Sigmoid colon (tissue), 7 donors: Measurements from ENCODE around the gene YLPM1. TPM values are rescaled to one million over a fixed set of nuclear protein-coding genes. Genes with fewer than 3 reads are reported as not detected.

ENCODE experiments used
- DNase-seq: peaks from one replicate; pipeline ENCODE4 v3.0.0-alpha.2; 2019
- H3K27ac ChIP-seq, 4 donors: fragments of 200-600 bp; sonication (generic); one replicate each; pipeline ENCODE4 v1.5.1; 2016 to 2019; ENCODE audit warnings: mild to moderate bottlenecking in 1 of 4
- H3K27me3 ChIP-seq, 3 donors: fragments of 200-600 bp; sonication (generic); one replicate each; pipeline ENCODE4 v1.5.1; 2019; ENCODE audit warnings: mild to moderate bottlenecking in 1 of 3
- H3K36me3 ChIP-seq, 4 donors: fragments of 200-600 bp; sonication (generic); one replicate each; pipeline ENCODE4 v1.5.1; 2016 to 2019
- H3K4me1 ChIP-seq, 4 donors: fragments of 200-600 bp; sonication (generic); one replicate each; pipeline ENCODE4 v1.5.1; 2017 to 2019
- H3K4me3 ChIP-seq, 4 donors: fragments of 200-600 bp; sonication (generic); one replicate each; pipeline ENCODE4 v1.5.1; 2017 to 2019; ENCODE audit warnings: mild to moderate bottlenecking in 2 of 4, moderate library complexity in 1 of 4
- H3K9me3 ChIP-seq, 4 donors: fragments of 200-600 bp in 3 of 4; sonication (generic) in 3 of 4; one replicate each; pipeline versions ENCODE4 v1.5.1 to v1.6.1; 2013 to 2019
- EP300 ChIP-seq, 4 donors: sonication (generic); formaldehyde crosslinking; IDR thresholded peaks; one replicate each; pipeline ENCODE4 v1.6.1; 2017; ENCODE audit warnings: antibody characterized with exemption in 4 of 4
- POLR2A ChIP-seq, 2 donors: fragments of 450-650 bp; IDR thresholded peaks; one replicate each; pipeline ENCODE4 v1.6.1; 2016; ENCODE audit warnings: antibody characterized with exemption in 2 of 2, mild to moderate bottlenecking in 2 of 2, moderate library complexity in 2 of 2
- POLR2AphosphoS5 ChIP-seq, 4 donors: sonication (generic); formaldehyde crosslinking; IDR thresholded peaks; one replicate each; pipeline ENCODE4 v1.6.1; 2017; ENCODE audit warnings: antibody characterized with exemption in 4 of 4
- WGBS, 2 donors: extraction: QIAGEN DNeasy Blood & Tissue Kit; methylation state at CpG; one replicate each; pipeline ENCODE4 v1.1.7; 2013; 5-methylcytosine and 5-hydroxymethylcytosine counted together
- intact Hi-C: fragments of 100-400 bp; cut with DNase I; formaldehyde crosslinking; loops from one replicate; pipeline ENCODE4 v1.15.1; 2023
- polyA plus RNA-seq, 3 donors: library from polyadenylated mRNA; stranded (reverse); fragments of 200-250 nt; gene quantifications; one replicate each; pipeline ENCODE4 v1.2.3, GENCODE V29; 2013
- total RNA-seq, 4 donors: library from RNA; depleted of rRNA; stranded (reverse); fragments of >200 nt; gene quantifications; one replicate each; pipeline ENCODE4 v1.1.0, GENCODE V29; 2016
- TF ChIP-seq, protein P1 (sequence below), 4 experiments: fragments of 450-650 bp in 3 of 4; fragments of 200-600 bp in 1 of 4; IDR thresholded peaks; one replicate each; pipeline ENCODE4 v1.5.1; 2016 to 2019; ENCODE audit warnings: antibody characterized with exemption in 4 of 4, mild to moderate bottlenecking in 3 of 4, moderate library complexity in 2 of 4
- donor health status: healthy with polysubstance abuse.
- donor health status: Bipolar disorder and iron deficiency.
- donor health status: healthy.

Gene YLPM1, protein sequence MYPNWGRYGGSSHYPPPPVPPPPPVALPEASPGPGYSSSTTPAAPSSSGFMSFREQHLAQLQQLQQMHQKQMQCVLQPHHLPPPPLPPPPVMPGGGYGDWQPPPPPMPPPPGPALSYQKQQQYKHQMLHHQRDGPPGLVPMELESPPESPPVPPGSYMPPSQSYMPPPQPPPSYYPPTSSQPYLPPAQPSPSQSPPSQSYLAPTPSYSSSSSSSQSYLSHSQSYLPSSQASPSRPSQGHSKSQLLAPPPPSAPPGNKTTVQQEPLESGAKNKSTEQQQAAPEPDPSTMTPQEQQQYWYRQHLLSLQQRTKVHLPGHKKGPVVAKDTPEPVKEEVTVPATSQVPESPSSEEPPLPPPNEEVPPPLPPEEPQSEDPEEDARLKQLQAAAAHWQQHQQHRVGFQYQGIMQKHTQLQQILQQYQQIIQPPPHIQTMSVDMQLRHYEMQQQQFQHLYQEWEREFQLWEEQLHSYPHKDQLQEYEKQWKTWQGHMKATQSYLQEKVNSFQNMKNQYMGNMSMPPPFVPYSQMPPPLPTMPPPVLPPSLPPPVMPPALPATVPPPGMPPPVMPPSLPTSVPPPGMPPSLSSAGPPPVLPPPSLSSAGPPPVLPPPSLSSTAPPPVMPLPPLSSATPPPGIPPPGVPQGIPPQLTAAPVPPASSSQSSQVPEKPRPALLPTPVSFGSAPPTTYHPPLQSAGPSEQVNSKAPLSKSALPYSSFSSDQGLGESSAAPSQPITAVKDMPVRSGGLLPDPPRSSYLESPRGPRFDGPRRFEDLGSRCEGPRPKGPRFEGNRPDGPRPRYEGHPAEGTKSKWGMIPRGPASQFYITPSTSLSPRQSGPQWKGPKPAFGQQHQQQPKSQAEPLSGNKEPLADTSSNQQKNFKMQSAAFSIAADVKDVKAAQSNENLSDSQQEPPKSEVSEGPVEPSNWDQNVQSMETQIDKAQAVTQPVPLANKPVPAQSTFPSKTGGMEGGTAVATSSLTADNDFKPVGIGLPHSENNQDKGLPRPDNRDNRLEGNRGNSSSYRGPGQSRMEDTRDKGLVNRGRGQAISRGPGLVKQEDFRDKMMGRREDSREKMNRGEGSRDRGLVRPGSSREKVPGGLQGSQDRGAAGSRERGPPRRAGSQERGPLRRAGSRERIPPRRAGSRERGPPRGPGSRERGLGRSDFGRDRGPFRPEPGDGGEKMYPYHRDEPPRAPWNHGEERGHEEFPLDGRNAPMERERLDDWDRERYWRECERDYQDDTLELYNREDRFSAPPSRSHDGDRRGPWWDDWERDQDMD (N-terminal part only)
- 10 to 100 TPM; 40.3 to 58.7 (median 40.6) TPM for total RNA-seq
- 10 to 100 TPM in 1 of 3 donors, 1 to 10 TPM in 2; 7.2 to 23.6 (median 7.2) TPM for polyA plus RNA-seq

GRCh38 chr14:74762917-74763802, at the start of gene YLPM1:
TSS of gene YLPM1 (plus strand) at chr14:74763316. CDS start at chr14:74763490, 174 bp downstream.
- TF ChIP-seq POLR2AphosphoS5 (IDR thresholded peaks at IDR 0.05) (peak; percentile 72 to 95 (median 88)), EP300 (IDR thresholded peaks at IDR 0.05) (no peak), POLR2A (IDR thresholded peaks at IDR 0.05) (peak; percentile 73 to 85)
- TF ChIP-seq, protein P1, sequence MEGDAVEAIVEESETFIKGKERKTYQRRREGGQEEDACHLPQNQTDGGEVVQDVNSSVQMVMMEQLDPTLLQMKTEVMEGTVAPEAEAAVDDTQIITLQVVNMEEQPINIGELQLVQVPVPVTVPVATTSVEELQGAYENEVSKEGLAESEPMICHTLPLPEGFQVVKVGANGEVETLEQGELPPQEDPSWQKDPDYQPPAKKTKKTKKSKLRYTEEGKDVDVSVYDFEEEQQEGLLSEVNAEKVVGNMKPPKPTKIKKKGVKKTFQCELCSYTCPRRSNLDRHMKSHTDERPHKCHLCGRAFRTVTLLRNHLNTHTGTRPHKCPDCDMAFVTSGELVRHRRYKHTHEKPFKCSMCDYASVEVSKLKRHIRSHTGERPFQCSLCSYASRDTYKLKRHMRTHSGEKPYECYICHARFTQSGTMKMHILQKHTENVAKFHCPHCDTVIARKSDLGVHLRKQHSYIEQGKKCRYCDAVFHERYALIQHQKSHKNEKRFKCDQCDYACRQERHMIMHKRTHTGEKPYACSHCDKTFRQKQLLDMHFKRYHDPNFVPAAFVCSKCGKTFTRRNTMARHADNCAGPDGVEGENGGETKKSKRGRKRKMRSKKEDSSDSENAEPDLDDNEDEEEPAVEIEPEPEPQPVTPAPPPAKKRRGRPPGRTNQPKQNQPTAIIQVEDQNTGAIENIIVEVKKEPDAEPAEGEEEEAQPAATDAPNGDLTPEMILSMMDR (IDR thresholded peaks at IDR 0.05): peak in 1 of 4 experiments; percentile 41
- peak within 1 kb of the TSS; percentile 77 to 98 (median 94) for H3K4me3 ChIP-seq
- no peaks in the 10 kb centered on the region for H3K27me3 ChIP-seq
- peak within 1 kb of the TSS; percentile 87 to 98 (median 90) for H3K27ac ChIP-seq
- no peaks in the 10 kb centered on the region for H3K9me3 ChIP-seq
- intact Hi-C loops: loop anchor here (5.0 kb wide), 1 partner anchor 51 kb away; the partner anchor contains the start of genes AREL1 and FCF1
- peaks cover 0 to 50% (median 46%) of the 10 kb centered on the region in 4 donors for H3K4me1 ChIP-seq
- H3K36me3 ChIP-seq: no peaks in the 10 kb centered on the region
- 0 to 1% methylated on average over 76 of the region's 76 CpGs for WGBS, 2 donors
- peak; percentile 96 for DNase-seq

- H3K27ac ChIP-seq: peak overlapping the region; percentile 84 to 89 (median 84)
Observed at GRCh38 chr14:74713395-74713735, 49.8 kb upstream of the YLPM1 start.

GRCh38 chr14:74720526-74720925, 42.6 kb upstream of the YLPM1 start:
- no peak overlapping the region for H3K4me3 ChIP-seq
- peaks cover 0 to 95% (median 21%) of the 10 kb centered on the region in 4 donors for H3K36me3 ChIP-seq
- no peaks in the 10 kb centered on the region for H3K27me3 ChIP-seq
- TF ChIP-seq POLR2A (IDR thresholded peaks at IDR 0.05): no peak
- no peak for TF ChIP-seq POLR2AphosphoS5 (IDR thresholded peaks at IDR 0.05)
- TF ChIP-seq EP300 (IDR thresholded peaks at IDR 0.05): no peak
- TF ChIP-seq, protein P1 (IDR thresholded peaks at IDR 0.05): no peak
- H3K27ac ChIP-seq: no peak overlapping the region
- no peaks in the 10 kb centered on the region for H3K4me1 ChIP-seq
- DNase-seq: no peak
- H3K9me3 ChIP-seq: no peaks in the 10 kb centered on the region
- intact Hi-C loops: no loop called here

More at GRCh38 chr14:74713395-74713735, 49.8 kb upstream of the YLPM1 start:
- H3K36me3 ChIP-seq: peaks cover 0 to 35% (median 6%) of the 10 kb centered on the region in 4 donors
- peak in 1 of 4 donors; percentile 9 for TF ChIP-seq EP300 (IDR thresholded peaks at IDR 0.05)
- TF ChIP-seq POLR2AphosphoS5 (IDR thresholded peaks at IDR 0.05): no peak
- TF ChIP-seq, protein P1 (IDR thresholded peaks at IDR 0.05): no peak
- no peak for TF ChIP-seq POLR2A (IDR thresholded peaks at IDR 0.05)
- no peaks in the 10 kb centered on the region for H3K27me3 ChIP-seq
- peak overlapping the region; percentile 66 to 81 (median 80) for H3K4me3 ChIP-seq
- no peaks in the 10 kb centered on the region for H3K9me3 ChIP-seq
- peaks cover 0 to 48% (median 34%) of the 10 kb centered on the region in 4 donors for H3K4me1 ChIP-seq
- WGBS, 2 donors: 13 to 15% methylated on average over 6 of the region's 6 CpGs
- DNase-seq: no peak
- intact Hi-C loops: loop anchor here (5.0 kb wide), 1 partner anchor 49 kb away; the partner anchor contains the start of gene YLPM1
